Measurements from ENCODE around the gene NDC80.
A peak's percentile ranks its signal among the peaks of the same experiment; 100 is the strongest.
"Not testable (repeated sequence)": the region's sequence is repeated elsewhere in the genome, so short reads cannot be mapped to it uniquely, and the experiment has no call there.

Gene NDC80

DNA sequence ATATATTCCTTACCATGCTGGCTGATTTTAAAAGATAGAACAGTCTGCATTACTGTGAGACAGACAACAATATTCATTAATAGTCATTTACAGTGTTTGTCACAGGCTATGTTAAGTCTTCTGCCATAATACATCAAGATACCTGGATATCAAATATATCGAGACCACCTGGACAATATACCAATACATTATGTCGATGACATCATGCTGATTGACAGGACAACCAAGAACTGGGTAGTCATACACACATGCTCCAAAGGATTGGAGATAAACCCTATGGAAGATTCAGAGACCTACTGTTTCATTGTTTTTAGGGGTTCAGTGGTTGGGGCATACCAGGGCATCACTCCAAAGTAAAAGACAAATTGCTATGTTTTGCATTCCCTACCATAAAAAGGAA lies 57.6 kb downstream of the NDC80 start:
- DNase-seq: no peak

- no peak for DNase-seq
Observed at GRCh38 chr18:2635586-2635985, 64.2 kb downstream of the NDC80 start.

- DNase-seq: no peak
Observed at GRCh38 chr18:2636126-2636631, 64.8 kb downstream of the NDC80 start.

- DNase-seq: peak; percentile 85
Observed at GRCh38 chr18:2641638-2642037, 70.3 kb downstream of the NDC80 start.

- no peak for DNase-seq
Observed at GRCh38 chr18:2642771-2643170, 71.4 kb downstream of the NDC80 start.

DNA sequence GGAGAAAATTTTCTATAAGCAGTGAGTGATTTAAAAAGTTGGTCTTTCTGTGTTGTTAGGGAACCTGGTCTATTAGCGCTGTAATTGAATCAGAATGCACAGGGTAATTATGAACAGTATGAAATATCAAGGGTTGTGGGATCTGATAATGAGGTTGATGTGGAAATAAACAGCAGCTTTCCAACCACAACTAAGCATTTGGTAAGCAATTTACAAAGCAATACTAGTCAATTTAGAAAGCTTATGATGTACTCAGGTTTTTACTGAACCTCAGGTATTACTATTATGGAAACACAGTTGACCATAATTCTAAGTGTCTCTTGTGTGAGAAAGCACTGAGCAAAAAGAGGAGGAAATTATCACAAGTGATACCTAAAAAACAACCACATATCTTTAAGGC lies 73.2 kb downstream of the NDC80 start:
- DNase-seq: peak; percentile 78

DNA sequence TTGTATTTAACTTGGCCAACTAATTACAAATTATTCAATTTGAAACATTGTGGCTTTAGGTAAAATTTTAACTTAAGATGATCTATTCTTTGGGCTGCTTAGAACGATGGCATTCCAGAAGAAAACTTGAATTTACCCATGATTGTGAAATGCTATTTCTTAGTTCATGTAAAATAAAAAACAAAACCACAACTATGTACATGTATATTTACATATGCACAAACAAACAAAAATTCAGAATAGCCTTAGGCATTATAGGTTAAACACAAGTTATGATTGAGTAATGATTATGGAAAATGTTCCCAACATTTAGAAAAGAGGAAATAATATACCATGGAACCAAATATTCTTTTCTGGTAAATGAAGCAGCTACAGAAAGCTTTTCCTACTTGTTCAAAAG lies 80.6 kb downstream of the NDC80 start:
- DNase-seq: no peak

DNA sequence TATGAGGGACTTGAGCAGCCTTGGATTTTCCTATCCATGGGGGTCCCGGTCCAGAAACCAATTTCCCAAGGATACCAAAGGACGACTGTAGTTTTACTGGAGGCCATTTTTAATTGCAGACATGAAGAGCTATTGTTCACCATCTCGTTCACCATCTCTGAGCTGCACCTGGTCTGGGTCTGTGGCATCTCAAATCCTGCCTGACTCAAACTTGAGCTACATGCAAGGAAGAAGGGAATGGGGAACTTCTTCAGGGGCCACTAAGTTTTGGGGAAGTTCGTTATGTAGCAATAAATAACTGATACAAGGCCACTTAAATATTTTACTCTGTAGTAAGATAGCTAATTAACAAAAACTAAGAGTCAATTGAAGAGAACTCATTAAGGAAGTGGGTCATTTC lies 82.1 kb downstream of the NDC80 start:
- DNase-seq: no peak

- DNase-seq: no peak
Observed at GRCh38 chr18:2654169-2654927, 83.0 kb downstream of the NDC80 start.

DNA sequence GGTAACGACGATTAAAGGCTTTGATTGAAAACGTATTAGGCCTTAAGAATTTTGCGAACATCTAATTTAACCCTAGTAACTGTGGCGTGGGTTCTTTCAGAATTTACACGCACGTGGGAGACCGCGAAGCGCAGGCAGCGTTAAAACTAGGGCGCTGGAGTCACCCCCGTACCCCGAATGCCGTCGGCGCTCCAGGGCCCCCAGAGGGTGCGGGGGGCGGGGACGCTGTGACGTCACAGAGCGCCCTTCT lies 83.5 kb downstream of the NDC80 start:
- DNase-seq: peak; percentile 66

- DNase-seq: peak; percentile 91
Observed at GRCh38 chr18:2655178-2655953, 84.0 kb downstream of the NDC80 start, which contains the start of gene SMCHD1. SMCHD1 (plus strand) TSS chr18:2655726; CDS start chr18:2656076, 350 bp downstream.

- DNase-seq: no peak
Observed at GRCh38 chr18:2655954-2656236, 84.5 kb downstream of the NDC80 start.

DNA sequence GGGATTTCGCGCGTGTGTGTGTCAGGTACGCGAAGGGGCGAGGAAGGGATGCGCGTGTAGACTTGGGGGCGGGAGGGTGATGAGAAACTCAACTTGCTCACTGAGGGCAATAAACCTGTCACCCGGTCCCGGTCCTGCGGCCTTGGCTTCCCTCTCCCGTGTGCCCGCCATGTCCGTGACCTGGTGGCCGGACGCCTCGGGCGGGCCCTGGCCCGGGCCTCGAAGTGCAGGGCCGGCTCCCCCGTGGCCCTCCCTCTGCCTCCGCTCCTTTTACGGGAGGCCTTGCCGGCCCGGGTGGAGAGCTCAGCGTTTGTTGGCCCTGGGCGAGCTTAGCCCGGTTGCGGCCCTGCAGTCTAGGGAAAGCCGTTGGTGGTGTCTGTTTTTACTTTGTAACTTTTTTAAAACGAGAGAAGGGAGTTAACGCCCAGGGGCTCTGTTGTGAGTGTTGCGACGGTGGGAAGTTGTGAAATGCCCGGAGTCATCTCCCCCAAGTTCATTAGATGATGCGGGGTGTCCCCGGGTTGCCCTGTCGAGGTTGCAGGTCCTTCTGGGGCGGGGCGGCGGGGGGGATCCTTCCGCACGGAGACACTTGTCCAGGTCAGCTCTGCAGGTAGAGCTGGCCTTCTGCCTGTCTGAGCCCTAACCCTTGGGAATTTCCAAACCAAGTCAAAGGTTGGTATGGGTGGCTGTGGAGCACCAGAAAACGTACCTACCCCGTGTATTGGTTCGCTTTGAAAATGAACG lies 85.1 kb downstream of the NDC80 start:
- DNase-seq: peak; percentile 51

DNA sequence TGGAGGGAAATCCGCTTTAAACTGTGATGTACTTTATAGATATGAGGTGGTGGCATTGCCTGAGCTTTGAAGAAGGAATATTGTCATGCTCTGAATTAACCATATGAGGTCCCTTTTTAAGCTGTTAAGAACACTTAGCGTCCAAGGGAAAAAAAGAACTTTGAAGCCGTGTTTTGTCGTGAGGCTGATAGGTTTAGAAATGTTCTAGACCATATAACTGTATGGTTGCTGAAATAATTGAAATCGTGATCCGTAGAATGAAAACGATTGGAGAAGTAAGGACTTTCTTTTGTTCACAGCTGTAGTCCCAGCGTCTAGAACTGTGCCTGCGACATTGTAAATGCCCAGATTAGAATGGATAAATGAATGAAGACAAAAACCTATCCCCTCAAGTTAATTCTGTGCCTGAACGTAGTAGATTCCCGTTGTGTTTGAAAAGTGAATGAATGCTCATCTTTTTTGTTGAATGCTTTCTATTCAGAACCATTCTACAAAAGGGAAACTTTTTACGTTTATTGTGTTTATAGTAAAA lies 85.7 kb downstream of the NDC80 start:
- DNase-seq: no peak

GRCh38 chr18:2657788-2658458 lies 86.6 kb downstream of the NDC80 start:
- peak; percentile 65 for DNase-seq

DNA sequence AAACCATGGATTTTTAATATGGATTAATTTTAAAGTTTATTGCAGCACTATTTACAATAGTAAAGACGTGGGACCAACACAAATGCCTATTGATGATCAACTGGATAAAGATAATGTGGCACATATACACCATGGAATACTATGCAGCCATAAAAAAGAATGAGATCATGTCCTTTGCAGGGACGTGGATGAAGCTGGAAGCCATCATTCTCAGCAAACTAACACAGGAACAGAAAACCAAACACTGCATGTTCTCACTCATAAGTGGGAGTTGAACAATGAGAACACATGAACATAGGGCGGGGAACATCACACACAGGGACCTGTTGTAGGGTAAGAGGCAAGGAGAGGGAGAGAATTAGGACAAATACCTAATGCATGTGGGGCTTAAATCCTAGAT lies 89.5 kb downstream of the NDC80 start:
- DNase-seq: not testable (repeated sequence)

DNA sequence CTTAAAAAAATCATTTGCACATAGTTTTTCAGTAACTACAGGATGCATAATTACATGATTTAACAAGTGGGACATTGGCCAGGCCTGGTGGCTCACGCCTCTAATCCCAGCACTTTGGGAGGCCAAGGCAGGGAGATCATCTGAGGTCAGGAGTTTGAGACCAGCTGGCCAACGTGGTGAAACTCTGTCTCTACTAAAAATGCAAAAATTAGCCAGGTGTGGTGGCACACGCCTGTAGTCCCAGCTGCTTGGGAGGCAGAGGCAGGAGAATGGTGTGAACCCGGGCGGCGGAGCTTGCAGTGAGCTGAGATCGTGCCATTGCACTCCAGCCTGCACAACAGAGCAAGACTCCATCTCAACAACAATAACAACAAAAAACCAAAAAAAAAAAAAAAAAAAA lies 90.9 kb downstream of the NDC80 start:
- not testable (repeated sequence) for DNase-seq

DNA sequence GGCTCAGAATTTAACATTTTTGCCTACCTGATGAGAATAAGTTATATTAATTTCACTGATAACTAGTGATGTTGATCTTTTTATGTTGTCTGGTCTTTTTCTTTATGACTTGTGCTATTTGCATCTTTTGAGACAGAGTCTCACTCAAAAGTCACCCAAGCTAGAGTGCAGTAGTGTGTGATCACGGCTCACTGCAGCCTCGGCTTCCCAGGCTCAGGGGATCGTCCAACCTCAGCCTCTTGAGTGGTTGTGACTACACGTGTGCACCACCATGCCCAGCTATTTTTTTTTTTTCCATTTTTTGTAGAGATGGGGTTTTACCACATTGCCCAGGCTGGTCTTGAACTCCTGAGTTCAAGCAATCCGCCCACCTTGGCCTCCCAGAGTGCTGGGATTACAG lies 91.6 kb downstream of the NDC80 start:
- no peak for DNase-seq
